ENCODE measurements around the gene MEIS2. TPM values are rescaled to one million over a fixed set of nuclear protein-coding genes. Genes with fewer than 3 reads are reported as not detected.

The MEIS2 gene
- total RNA-seq, 1 donor from 2014 or later, result 13.0 TPM

- DNase-seq (ENCODE audit: low spot score), result no peak
- H3K27me3 Mint-ChIP-seq (ENCODE audit: unreplicated experiment), result no peaks in the 10 kb centered on the region
- H3K27ac Mint-ChIP-seq (ENCODE audit: unreplicated experiment), result no peak overlapping the region
- no peak overlapping the region for H3K4me3 Mint-ChIP-seq (ENCODE audit: unreplicated experiment)
- H3K36me3 Mint-ChIP-seq (ENCODE audit: low read depth, unreplicated experiment), result no peaks in the 10 kb centered on the region
- H3K4me1 Mint-ChIP-seq (ENCODE audit: unreplicated experiment), result peaks cover 19% of the 10 kb centered on the region
- H3K9me3 Mint-ChIP-seq (ENCODE audit: unreplicated experiment), result no peaks in the 10 kb centered on the region
- no peak for TF ChIP-seq CTCF (IDR thresholded peaks at IDR 0.05; ENCODE audit: unreplicated experiment)
These were observed 98.9 kb downstream of the MEIS2 start for GRCh38 chr15:37001417-37001816.

- Mint-ChIP-seq H3K4me3 (ENCODE audit: unreplicated experiment) (no peak overlapping the region), H3K4me1 (ENCODE audit: unreplicated experiment) (peaks cover 19% of the 10 kb centered on the region), H3K9me3 (ENCODE audit: unreplicated experiment) (no peaks in the 10 kb centered on the region), H3K36me3 (ENCODE audit: low read depth, unreplicated experiment) (no peaks in the 10 kb centered on the region), H3K27ac (ENCODE audit: unreplicated experiment) (no peak overlapping the region), H3K27me3 (ENCODE audit: unreplicated experiment) (no peaks in the 10 kb centered on the region)
- no peak for TF ChIP-seq CTCF (IDR thresholded peaks at IDR 0.05; ENCODE audit: unreplicated experiment)
- DNase-seq (ENCODE audit: low spot score), result no peak
These were observed 100.6 kb downstream of the MEIS2 start for GRCh38 chr15:36999778-37000177.

GRCh38 chr15:36996538-36997181 is 103.7 kb downstream of the MEIS2 start:
- Mint-ChIP-seq H3K27ac (ENCODE audit: unreplicated experiment) (no peak overlapping the region), H3K36me3 (ENCODE audit: low read depth, unreplicated experiment) (no peaks in the 10 kb centered on the region), H3K4me3 (ENCODE audit: unreplicated experiment) (no peak overlapping the region), H3K4me1 (ENCODE audit: unreplicated experiment) (peaks cover 12% of the 10 kb centered on the region), H3K27me3 (ENCODE audit: unreplicated experiment) (no peaks in the 10 kb centered on the region), H3K9me3 (ENCODE audit: unreplicated experiment) (no peaks in the 10 kb centered on the region)
- no peak for DNase-seq (ENCODE audit: low spot score)
- no peak for TF ChIP-seq CTCF (IDR thresholded peaks at IDR 0.05; ENCODE audit: unreplicated experiment)

GRCh38 chr15:36996121-36996520 is 104.2 kb downstream of the MEIS2 start:
- H3K4me1 Mint-ChIP-seq (ENCODE audit: unreplicated experiment), result peaks cover 8% of the 10 kb centered on the region
- H3K36me3 Mint-ChIP-seq (ENCODE audit: low read depth, unreplicated experiment), result no peaks in the 10 kb centered on the region
- H3K27ac Mint-ChIP-seq (ENCODE audit: unreplicated experiment), result no peak overlapping the region
- no peak overlapping the region for H3K4me3 Mint-ChIP-seq (ENCODE audit: unreplicated experiment)
- no peaks in the 10 kb centered on the region for H3K27me3 Mint-ChIP-seq (ENCODE audit: unreplicated experiment)
- DNase-seq (ENCODE audit: low spot score), result no peak
- no peak for TF ChIP-seq CTCF (IDR thresholded peaks at IDR 0.05; ENCODE audit: unreplicated experiment)
- no peaks in the 10 kb centered on the region for H3K9me3 Mint-ChIP-seq (ENCODE audit: unreplicated experiment)

- H3K36me3 Mint-ChIP-seq (ENCODE audit: low read depth, unreplicated experiment), result no peaks in the 10 kb centered on the region
- no peaks in the 10 kb centered on the region for H3K9me3 Mint-ChIP-seq (ENCODE audit: unreplicated experiment)
- H3K27me3 Mint-ChIP-seq (ENCODE audit: unreplicated experiment), result no peaks in the 10 kb centered on the region
- TF ChIP-seq CTCF (IDR thresholded peaks at IDR 0.05; ENCODE audit: unreplicated experiment), result no peak
- no peaks in the 10 kb centered on the region for H3K4me1 Mint-ChIP-seq (ENCODE audit: unreplicated experiment)
- no peak overlapping the region for H3K27ac Mint-ChIP-seq (ENCODE audit: unreplicated experiment)
- DNase-seq (ENCODE audit: low spot score), result no peak
- no peak overlapping the region for H3K4me3 Mint-ChIP-seq (ENCODE audit: unreplicated experiment)
These were observed 105.6 kb downstream of the MEIS2 start for GRCh38 chr15:36994790-36995189.
